ENCODE results near the gene OR6S1.
A peak's percentile ranks its signal among the peaks of the same experiment; 100 is the strongest.
"Not testable (repeated sequence)": the region's sequence is repeated elsewhere in the genome, so short reads cannot be mapped to it uniquely, and the experiment has no call there.

The OR6S1 gene

GRCh38 chr14:20608383-20609110 is 32.9 kb downstream of the OR6S1 start:
- DNase-seq = no peak

GRCh38 chr14:20607617-20608016 is 33.9 kb downstream of the OR6S1 start:
- DNase-seq = no peak

- no peak for DNase-seq
Measured at GRCh38 chr14:20606902-20607242, 34.6 kb downstream of the OR6S1 start.

- DNase-seq = peak; percentile 14
Measured at GRCh38 chr14:20606190-20606901, 35.1 kb downstream of the OR6S1 start.

- DNase-seq = no peak
Measured at GRCh38 chr14:20603813-20604690, 37.4 kb downstream of the OR6S1 start.

GRCh38 chr14:20602583-20602982 is 38.9 kb downstream of the OR6S1 start:
- no peak for DNase-seq

GRCh38 chr14:20601522-20601921 is 40.0 kb downstream of the OR6S1 start:
- no peak for DNase-seq

GRCh38 chr14:20597108-20597507 is 44.4 kb downstream of the OR6S1 start:
- no peak for DNase-seq

GRCh38 chr14:20595726-20596125 is 45.8 kb downstream of the OR6S1 start:
- not testable (repeated sequence) for DNase-seq

- DNase-seq = no peak
Measured at GRCh38 chr14:20592574-20592973, 48.9 kb downstream of the OR6S1 start.

- no peak for DNase-seq
Measured at GRCh38 chr14:20591235-20591634, 50.3 kb downstream of the OR6S1 start, which contains the start of gene RNASE12. RNASE12 (minus strand) TSS chr14:20591376; CDS start chr14:20590723, 653 bp downstream.
